Activated naive CD4-positive, alpha-beta T cell treated with anti-CD3 and anti-CD28 coated beads, Interleukin-2, amount 50 U/mL, for 24 hours (primary cell): Measurements from ENCODE around the gene TRIM56.
"Not testable (repeated sequence)": the region's sequence is repeated elsewhere in the genome, so short reads cannot be mapped to it uniquely, and the experiment has no call there.

ENCODE experiments used
- H3K27ac Mint-ChIP-seq: one replicate; pipeline ENCODE4 v1.8.0; 2021; ENCODE audit warnings: mild to moderate bottlenecking, mixed read lengths
- H3K27me3 Mint-ChIP-seq: one replicate; pipeline ENCODE4 v1.8.0; 2021; ENCODE audit warnings: mixed read lengths
- H3K36me3 Mint-ChIP-seq: one replicate; pipeline ENCODE4 v1.8.0; 2021; ENCODE audit warnings: mixed read lengths
- H3K4me1 Mint-ChIP-seq: one replicate; pipeline ENCODE4 v1.8.0; 2021; ENCODE audit warnings: mixed read lengths
- H3K4me3 Mint-ChIP-seq: one replicate; pipeline ENCODE4 v1.8.0; 2021; ENCODE audit warnings: mild to moderate bottlenecking, mixed read lengths
- H3K9me3 Mint-ChIP-seq: one replicate; pipeline ENCODE4 v1.8.0; 2021; ENCODE audit warnings: mixed read lengths

Gene TRIM56

GRCh38 chr7:101099969-101100781 lies 14.9 kb downstream of the TRIM56 start:
- Mint-ChIP-seq H3K4me1 (peaks cover 28% of the 10 kb centered on the region), H3K36me3 (no peaks in the 10 kb centered on the region), H3K27me3 (peaks cover 8% of the 10 kb centered on the region), H3K4me3 (no peak overlapping the region), H3K27ac (peak overlapping the region; percentile 93), H3K9me3 (no peaks in the 10 kb centered on the region)

DNA sequence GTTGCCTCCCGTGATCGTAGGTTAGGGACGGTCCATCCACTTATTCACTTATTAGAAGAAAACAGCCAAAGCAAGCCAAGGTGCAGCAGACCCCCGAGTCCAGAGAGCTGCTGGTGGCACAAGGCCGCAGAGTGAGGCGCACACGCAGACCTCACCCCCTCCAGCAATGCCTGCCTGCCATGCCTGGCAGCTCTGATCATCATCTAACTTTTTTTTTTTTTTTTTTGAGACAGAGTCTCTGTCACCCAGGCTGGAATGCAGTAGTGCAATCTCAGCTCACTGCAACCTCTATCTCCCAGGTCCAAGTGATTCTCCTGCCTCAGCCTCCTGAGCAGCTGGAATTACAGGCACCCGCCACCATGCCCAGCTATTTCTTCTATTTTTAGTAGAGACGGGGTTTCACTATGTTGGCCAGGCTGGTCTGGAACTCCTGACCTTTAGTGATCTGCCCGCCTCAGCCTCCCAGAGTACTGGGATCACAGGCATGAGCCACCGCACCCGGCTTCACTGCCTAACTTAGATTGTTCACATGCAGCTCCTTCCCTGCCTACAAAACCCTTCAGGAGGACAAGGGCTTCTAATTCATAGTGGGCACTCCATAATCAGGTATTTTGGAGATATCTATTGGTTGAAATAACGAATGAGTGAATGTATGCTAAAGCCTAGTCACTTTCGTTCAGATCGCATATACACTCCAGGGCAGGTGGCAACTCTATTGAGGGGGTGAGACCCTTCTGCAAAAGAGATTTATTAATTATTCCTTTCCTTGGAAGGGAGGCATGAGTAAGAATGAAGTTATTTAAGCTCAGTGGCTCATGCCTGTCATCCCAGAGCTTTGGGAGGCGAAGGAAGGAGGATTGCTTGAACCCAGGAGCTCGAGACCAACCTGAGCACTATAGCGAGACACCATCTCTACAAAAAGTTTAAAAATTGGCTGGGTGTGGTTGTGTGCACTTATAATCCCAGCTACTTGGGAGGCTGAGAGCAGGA lies 15.9 kb downstream of the TRIM56 start:
- Mint-ChIP-seq H3K27ac (peak overlapping the region; percentile 46), H3K9me3 (no peaks in the 10 kb centered on the region), H3K4me3 (no peak overlapping the region), H3K4me1 (peaks cover 28% of the 10 kb centered on the region), H3K36me3 (no peaks in the 10 kb centered on the region), H3K27me3 (peaks cover 8% of the 10 kb centered on the region)

DNA sequence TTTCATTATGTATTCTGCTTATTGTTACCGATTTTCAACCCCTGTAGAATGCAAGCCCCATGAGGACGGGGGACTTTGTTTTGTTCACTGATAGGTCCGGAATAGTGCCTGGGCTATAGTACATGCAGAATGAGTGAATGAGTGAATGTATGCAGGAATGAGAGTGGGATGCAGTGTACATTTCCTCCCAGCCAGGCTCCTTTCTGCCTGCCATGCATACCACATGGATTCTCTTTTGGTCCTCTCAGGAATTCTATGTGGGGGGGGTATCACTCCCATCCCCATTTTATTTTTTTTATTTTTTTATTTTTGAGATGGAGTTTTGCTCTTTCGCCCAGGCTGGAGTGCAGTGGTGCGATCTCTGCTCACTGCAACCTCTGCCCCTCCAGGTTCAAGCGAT lies 16.7 kb downstream of the TRIM56 start:
- no peaks in the 10 kb centered on the region for H3K9me3 Mint-ChIP-seq

DNA sequence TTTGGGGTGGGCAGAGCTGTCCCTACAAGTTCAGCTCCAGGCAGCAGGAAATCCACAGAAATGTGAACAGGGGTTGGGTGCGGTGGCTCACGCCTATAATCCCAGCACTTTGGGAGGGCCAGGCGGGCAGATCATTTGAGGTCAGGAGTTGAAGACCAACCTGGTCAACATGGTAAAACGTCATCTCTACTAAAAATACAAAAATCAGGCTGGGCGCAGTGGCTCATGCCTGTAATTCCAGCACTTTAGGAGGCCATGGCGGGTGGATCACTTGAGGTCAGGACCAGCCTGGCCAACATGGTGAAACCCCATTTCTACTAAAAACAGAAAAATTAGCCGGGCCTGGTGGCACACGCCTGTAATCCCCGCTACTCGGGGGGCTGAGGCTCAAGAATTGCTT lies 18.4 kb downstream of the TRIM56 start:
- H3K36me3 Mint-ChIP-seq, H3K4me3 Mint-ChIP-seq, H3K9me3 Mint-ChIP-seq, H3K27ac Mint-ChIP-seq, H3K27me3 Mint-ChIP-seq: not testable (repeated sequence)
- H3K4me1 Mint-ChIP-seq = peaks cover 19% of the 10 kb centered on the region

More for the DNA sequence above, 16.7 kb downstream of the TRIM56 start:
- H3K36me3 Mint-ChIP-seq = no peaks in the 10 kb centered on the region
- no peak overlapping the region for H3K27ac Mint-ChIP-seq
- peaks cover 8% of the 10 kb centered on the region for H3K27me3 Mint-ChIP-seq
- H3K4me3 Mint-ChIP-seq = no peak overlapping the region
- H3K4me1 Mint-ChIP-seq = peaks cover 26% of the 10 kb centered on the region

DNA sequence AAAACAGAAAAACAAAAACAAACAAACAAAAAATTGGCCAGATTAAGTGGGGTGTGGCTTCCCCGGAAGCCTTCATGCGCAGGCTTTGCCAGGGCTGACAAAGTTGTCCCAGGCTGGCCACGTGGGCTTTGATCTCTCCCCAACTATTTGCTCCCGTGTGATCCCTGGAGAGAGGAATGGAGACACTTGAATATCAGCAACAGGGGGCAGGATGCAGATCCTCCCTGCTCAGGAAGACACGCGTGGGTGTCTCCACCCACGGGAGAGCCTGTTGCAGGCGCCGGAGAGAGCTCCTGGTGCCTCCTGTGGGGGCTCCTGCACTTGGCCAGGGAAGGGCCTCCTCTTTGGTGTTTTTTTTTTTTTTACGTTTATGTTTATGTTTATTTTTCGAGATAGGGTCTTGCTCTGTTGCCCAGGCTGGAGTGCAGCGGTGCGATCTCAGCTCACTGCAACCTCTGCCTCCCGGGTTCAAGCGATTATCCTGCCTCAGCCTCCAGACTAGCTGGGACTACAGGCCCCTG lies 19.0 kb downstream of the TRIM56 start:
- Mint-ChIP-seq H3K4me3 (no peak overlapping the region), H3K4me1 (peaks cover 17% of the 10 kb centered on the region), H3K36me3 (no peaks in the 10 kb centered on the region), H3K9me3 (no peaks in the 10 kb centered on the region), H3K27ac (no peak overlapping the region), H3K27me3 (peaks cover 8% of the 10 kb centered on the region)

- Mint-ChIP-seq H3K4me3 (no peak overlapping the region), H3K9me3 (no peaks in the 10 kb centered on the region), H3K36me3 (no peaks in the 10 kb centered on the region), H3K27ac (no peak overlapping the region), H3K27me3 (peaks cover 8% of the 10 kb centered on the region), H3K4me1 (peaks cover 11% of the 10 kb centered on the region)
Measured at GRCh38 chr7:101104799-101105198, 19.5 kb downstream of the TRIM56 start.

GRCh38 chr7:101105248-101105647 lies 20.0 kb downstream of the TRIM56 start:
- H3K9me3 Mint-ChIP-seq = not testable (repeated sequence)

DNA sequence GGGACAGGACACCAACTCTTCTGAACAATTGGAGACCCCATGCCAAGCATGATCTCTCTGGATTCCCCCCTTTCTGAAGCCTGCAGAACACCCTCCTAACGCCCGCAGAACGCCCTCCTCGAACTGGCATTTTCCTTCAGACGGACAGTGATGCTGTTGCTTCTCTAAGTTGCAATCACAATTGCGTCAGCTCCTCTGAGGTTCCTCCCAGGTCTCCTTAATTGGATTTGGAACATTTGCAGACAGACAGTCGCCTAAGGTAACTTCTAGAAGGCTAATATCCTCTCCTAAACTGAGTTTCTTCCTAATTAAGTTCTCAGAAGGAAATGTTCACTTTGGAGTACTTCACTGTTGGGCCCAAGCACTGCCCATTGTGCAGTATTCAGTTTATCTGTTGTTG lies 21.1 kb downstream of the TRIM56 start:
- no peaks in the 10 kb centered on the region for H3K4me1 Mint-ChIP-seq
- H3K27ac Mint-ChIP-seq = no peak overlapping the region
- no peaks in the 10 kb centered on the region for H3K36me3 Mint-ChIP-seq
- H3K9me3 Mint-ChIP-seq = no peaks in the 10 kb centered on the region
- H3K4me3 Mint-ChIP-seq = no peak overlapping the region
- H3K27me3 Mint-ChIP-seq = peaks cover 6% of the 10 kb centered on the region

More at GRCh38 chr7:101105248-101105647, 20.0 kb downstream of the TRIM56 start:
- not testable (repeated sequence) for H3K36me3 Mint-ChIP-seq, H3K27ac Mint-ChIP-seq, H3K4me3 Mint-ChIP-seq, H3K4me1 Mint-ChIP-seq, H3K27me3 Mint-ChIP-seq

GRCh38 chr7:101108330-101108857 lies 23.1 kb downstream of the TRIM56 start:
- Mint-ChIP-seq H3K27me3 (peaks cover 6% of the 10 kb centered on the region), H3K4me3 (no peak overlapping the region), H3K27ac (no peak overlapping the region), H3K9me3 (no peaks in the 10 kb centered on the region), H3K4me1 (no peaks in the 10 kb centered on the region), H3K36me3 (no peaks in the 10 kb centered on the region)

- H3K4me3 Mint-ChIP-seq = no peak overlapping the region
- peaks cover 3% of the 10 kb centered on the region for H3K27me3 Mint-ChIP-seq
- no peaks in the 10 kb centered on the region for H3K4me1 Mint-ChIP-seq
- H3K36me3 Mint-ChIP-seq = no peaks in the 10 kb centered on the region
- H3K9me3 Mint-ChIP-seq = no peaks in the 10 kb centered on the region
- H3K27ac Mint-ChIP-seq = no peak overlapping the region
Measured at GRCh38 chr7:101108961-101109360, 23.7 kb downstream of the TRIM56 start.

DNA sequence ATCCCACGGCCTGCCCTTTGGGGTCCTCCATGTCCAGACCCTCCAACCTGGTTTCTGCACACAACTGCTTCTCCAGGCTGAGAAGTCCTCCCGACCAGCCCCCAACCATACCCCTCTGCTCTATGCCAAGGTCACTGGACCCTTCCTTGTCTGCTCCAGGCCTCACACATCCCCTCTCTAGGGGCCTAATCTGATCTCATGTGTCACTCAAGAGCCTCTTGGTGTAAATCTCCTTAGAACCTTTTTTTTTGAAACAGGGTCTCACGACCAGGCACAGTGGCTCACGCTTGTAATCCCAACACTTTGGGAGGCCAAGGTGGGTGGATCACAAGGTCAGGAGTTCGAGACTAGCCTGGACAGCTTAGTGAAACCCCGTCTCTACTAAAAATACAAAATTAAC lies 24.1 kb downstream of the TRIM56 start:
- H3K27ac Mint-ChIP-seq = no peak overlapping the region

DNA sequence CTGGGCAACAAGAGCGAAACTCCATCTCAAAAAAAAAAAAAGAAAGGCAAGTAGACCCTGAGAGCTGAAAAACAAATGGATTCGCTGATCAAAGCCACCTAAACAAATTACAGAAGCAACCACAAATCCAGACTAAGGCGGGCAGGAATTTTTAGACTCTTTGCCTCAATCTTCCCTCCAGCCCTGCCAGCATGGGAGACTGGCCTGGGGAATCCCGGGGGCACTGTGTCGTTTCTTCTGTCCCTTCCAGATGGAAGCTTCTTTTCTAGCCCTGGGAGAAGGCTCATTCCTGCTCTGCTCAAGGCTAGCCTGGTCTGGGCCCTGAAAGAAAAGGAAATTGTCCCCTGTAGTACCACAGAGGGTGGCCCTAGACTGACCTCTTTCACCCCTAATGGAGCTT lies 26.0 kb downstream of the TRIM56 start:
- Mint-ChIP-seq H3K4me1 (no peaks in the 10 kb centered on the region), H3K9me3 (no peaks in the 10 kb centered on the region), H3K4me3 (no peak overlapping the region), H3K36me3 (no peaks in the 10 kb centered on the region), H3K27ac (no peak overlapping the region), H3K27me3 (no peaks in the 10 kb centered on the region)

More for the DNA sequence above, 24.1 kb downstream of the TRIM56 start:
- Mint-ChIP-seq H3K36me3 (no peaks in the 10 kb centered on the region), H3K9me3 (no peaks in the 10 kb centered on the region), H3K27me3 (peaks cover 3% of the 10 kb centered on the region), H3K4me3 (no peak overlapping the region), H3K4me1 (no peaks in the 10 kb centered on the region)

DNA sequence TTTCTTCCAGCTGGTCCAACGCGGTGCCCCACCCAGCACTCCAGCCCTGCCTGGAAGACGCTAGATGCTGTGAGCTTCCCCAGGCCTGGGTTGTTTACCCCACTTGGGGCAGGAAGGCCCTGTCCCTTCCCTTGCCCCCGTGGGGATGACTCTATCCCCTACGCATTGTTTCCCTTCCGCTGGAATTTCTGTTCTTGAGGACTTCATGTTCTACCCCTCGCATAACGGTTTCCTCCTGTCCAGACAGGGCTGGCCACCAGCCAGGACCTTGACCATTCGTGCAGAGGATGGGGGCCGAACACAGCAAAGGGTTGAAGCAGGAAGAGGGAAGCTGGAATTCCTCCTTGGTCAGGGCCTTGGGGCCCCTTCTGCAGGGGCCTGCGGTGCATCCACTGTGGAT lies 27.0 kb downstream of the TRIM56 start:
- Mint-ChIP-seq H3K4me3 (no peak overlapping the region), H3K36me3 (no peaks in the 10 kb centered on the region), H3K27ac (no peak overlapping the region), H3K27me3 (no peaks in the 10 kb centered on the region), H3K4me1 (no peaks in the 10 kb centered on the region), H3K9me3 (no peaks in the 10 kb centered on the region)

- not testable (repeated sequence) for H3K27ac Mint-ChIP-seq, H3K4me3 Mint-ChIP-seq, H3K36me3 Mint-ChIP-seq, H3K9me3 Mint-ChIP-seq, H3K27me3 Mint-ChIP-seq, H3K4me1 Mint-ChIP-seq
Measured at GRCh38 chr7:101113140-101113539, 27.9 kb downstream of the TRIM56 start.

- no peaks in the 10 kb centered on the region for H3K4me1 Mint-ChIP-seq
- H3K27me3 Mint-ChIP-seq = no peaks in the 10 kb centered on the region
- no peaks in the 10 kb centered on the region for H3K36me3 Mint-ChIP-seq
- no peak overlapping the region for H3K4me3 Mint-ChIP-seq
- H3K27ac Mint-ChIP-seq = no peak overlapping the region
- no peaks in the 10 kb centered on the region for H3K9me3 Mint-ChIP-seq
Measured at GRCh38 chr7:101113836-101114235, 28.6 kb downstream of the TRIM56 start.
